ENCODE results near the gene LRRC75B. TPM values are rescaled to one million over a fixed set of nuclear protein-coding genes. Genes with fewer than 3 reads are reported as not detected.

LRRC75B gene
- total and polyA plus RNA-seq, 4 donors: 6.3 to 38.7 (median 28.4) TPM

- no peak overlapping the region for H3K4me3 ChIP-seq (ENCODE audit: low read depth, low read length)
- peaks cover 21% of the 10 kb centered on the region for H3K4me1 ChIP-seq (ENCODE audit: control insufficient read depth, insufficient read depth, low read length)
- WGBS (ENCODE audit: insufficient coverage): 96% methylated on average over 8 of the region's 11 CpGs
- H3K36me3 ChIP-seq (ENCODE audit: control insufficient read depth, insufficient read depth, low read length): peaks cover 87% of the 10 kb centered on the region
- DNase-seq (ENCODE audit: low read depth in 4 of 6, low spot score in 6 of 6): no peak
- no peaks in the 10 kb centered on the region for H3K9me3 ChIP-seq (ENCODE audit: control insufficient read depth, insufficient read depth, low read length)
- no peak overlapping the region for H3K27ac ChIP-seq (ENCODE audit: low read depth, low read length)
- no peaks in the 10 kb centered on the region for H3K27me3 ChIP-seq (ENCODE audit: control insufficient read depth, insufficient read depth, low read length)
Observed at GRCh38 chr22:24543679-24544243, 49.1 kb downstream of the LRRC75B start.

- no peak overlapping the region for H3K27ac ChIP-seq (ENCODE audit: low read depth, low read length)
- H3K27me3 ChIP-seq (ENCODE audit: control insufficient read depth, insufficient read depth, low read length): no peaks in the 10 kb centered on the region
- 95% methylated on average over 7 of the region's 7 CpGs for WGBS (ENCODE audit: insufficient coverage)
- no peaks in the 10 kb centered on the region for H3K9me3 ChIP-seq (ENCODE audit: control insufficient read depth, insufficient read depth, low read length)
- H3K4me1 ChIP-seq (ENCODE audit: control insufficient read depth, insufficient read depth, low read length): peaks cover 21% of the 10 kb centered on the region
- DNase-seq (ENCODE audit: low read depth in 4 of 6, low spot score in 6 of 6): no peak
- H3K4me3 ChIP-seq (ENCODE audit: low read depth, low read length): no peak overlapping the region
- H3K36me3 ChIP-seq (ENCODE audit: control insufficient read depth, insufficient read depth, low read length): peaks cover 85% of the 10 kb centered on the region
Observed at GRCh38 chr22:24543185-24543601, 49.7 kb downstream of the LRRC75B start.

- 72% methylated on average over 9 of the region's 9 CpGs for WGBS (ENCODE audit: insufficient coverage)
- no peak overlapping the region for H3K27ac ChIP-seq (ENCODE audit: low read depth, low read length)
- no peak for DNase-seq (ENCODE audit: low read depth in 4 of 6, low spot score in 6 of 6)
- no peak overlapping the region for H3K4me3 ChIP-seq (ENCODE audit: low read depth, low read length)
- peaks cover 21% of the 10 kb centered on the region for H3K4me1 ChIP-seq (ENCODE audit: control insufficient read depth, insufficient read depth, low read length)
- H3K27me3 ChIP-seq (ENCODE audit: control insufficient read depth, insufficient read depth, low read length): no peaks in the 10 kb centered on the region
- H3K36me3 ChIP-seq (ENCODE audit: control insufficient read depth, insufficient read depth, low read length): peaks cover 79% of the 10 kb centered on the region
- H3K9me3 ChIP-seq (ENCODE audit: control insufficient read depth, insufficient read depth, low read length): no peaks in the 10 kb centered on the region
Observed at GRCh38 chr22:24542641-24543040, 50.2 kb downstream of the LRRC75B start.

GRCh38 chr22:24541681-24542515 is 51.0 kb downstream of the LRRC75B start:
- Histone ChIP-seq H3K4me3 (ENCODE audit: low read depth, low read length) (no peak overlapping the region), H3K4me1 (ENCODE audit: control insufficient read depth, insufficient read depth, low read length) (peaks cover 21% of the 10 kb centered on the region), H3K27ac (ENCODE audit: low read depth, low read length) (no peak overlapping the region), H3K27me3 (ENCODE audit: control insufficient read depth, insufficient read depth, low read length) (no peaks in the 10 kb centered on the region), H3K36me3 (ENCODE audit: control insufficient read depth, insufficient read depth, low read length) (peaks cover 72% of the 10 kb centered on the region), H3K9me3 (ENCODE audit: control insufficient read depth, insufficient read depth, low read length) (no peaks in the 10 kb centered on the region)
- no peak for DNase-seq (ENCODE audit: low read depth in 4 of 6, low spot score in 6 of 6)
- 83% methylated on average over 4 of the region's 6 CpGs for WGBS (ENCODE audit: insufficient coverage)

GRCh38 chr22:24540470-24540869 is 52.4 kb downstream of the LRRC75B start:
- Histone ChIP-seq H3K4me3 (ENCODE audit: low read depth, low read length) (no peak overlapping the region), H3K36me3 (ENCODE audit: control insufficient read depth, insufficient read depth, low read length) (peaks cover 62% of the 10 kb centered on the region), H3K4me1 (ENCODE audit: control insufficient read depth, insufficient read depth, low read length) (peaks cover 16% of the 10 kb centered on the region), H3K9me3 (ENCODE audit: control insufficient read depth, insufficient read depth, low read length) (no peaks in the 10 kb centered on the region), H3K27me3 (ENCODE audit: control insufficient read depth, insufficient read depth, low read length) (no peaks in the 10 kb centered on the region), H3K27ac (ENCODE audit: low read depth, low read length) (no peak overlapping the region)
- no peak for DNase-seq (ENCODE audit: low read depth in 4 of 6, low spot score in 6 of 6)
- WGBS (ENCODE audit: insufficient coverage): 88% methylated on average over 2 of the region's 2 CpGs

GRCh38 chr22:24536089-24536488 is 56.8 kb downstream of the LRRC75B start:
- Histone ChIP-seq H3K4me3 (ENCODE audit: low read depth, low read length) (no peak overlapping the region), H3K27ac (ENCODE audit: low read depth, low read length) (no peak overlapping the region), H3K4me1 (ENCODE audit: control insufficient read depth, insufficient read depth, low read length) (no peaks in the 10 kb centered on the region), H3K9me3 (ENCODE audit: control insufficient read depth, insufficient read depth, low read length) (no peaks in the 10 kb centered on the region), H3K27me3 (ENCODE audit: control insufficient read depth, insufficient read depth, low read length) (no peaks in the 10 kb centered on the region), H3K36me3 (ENCODE audit: control insufficient read depth, insufficient read depth, low read length) (peaks cover 21% of the 10 kb centered on the region)
- WGBS (ENCODE audit: insufficient coverage): 100% methylated on average over 3 of the region's 3 CpGs
- no peak for DNase-seq (ENCODE audit: low read depth in 4 of 6, low spot score in 6 of 6)

Other genes with a start within 250 kb of the LRRC75B start
- 10 to 100 TPM in 1 of 2 donors, 1 to 10 TPM in 1; 9.6 to 18.8 TPM for gene ADORA2A, start 165.5 kb downstream of the LRRC75B start, total RNA-seq
- gene ADORA2A, start 165.5 kb downstream of the LRRC75B start, polyA plus RNA-seq (ENCODE audit: insufficient read length in 2 of 2): 10 to 100 TPM; 20.9 TPM
- 1 to 10 TPM in 1 of 2 donors, under 1 TPM in 1; 0.69 to 2.2 TPM for gene UPB1, start 97.7 kb downstream of the LRRC75B start, total RNA-seq
- 1 to 10 TPM in 1 of 2 donors, under 1 TPM in 1; 0.57 to 1.5 TPM for gene UPB1, start 97.7 kb downstream of the LRRC75B start, polyA plus RNA-seq (ENCODE audit: insufficient read length in 2 of 2)
- 10 to 100 TPM; 53.1 to 75.1 TPM for gene GUCD1, start 37.9 kb downstream of the LRRC75B start, total RNA-seq
- 10 to 100 TPM; 51.7 to 62.9 TPM for gene GUCD1, start 37.9 kb downstream of the LRRC75B start, polyA plus RNA-seq (ENCODE audit: insufficient read length in 2 of 2)
- 100 to 1,000 TPM; 129 TPM for gene SNRPD3, start 37.1 kb downstream of the LRRC75B start, total RNA-seq
- 100 to 1,000 TPM; 107 to 130 TPM for gene SNRPD3, start 37.1 kb downstream of the LRRC75B start, polyA plus RNA-seq (ENCODE audit: insufficient read length in 2 of 2)
- gene GGT1, start 10.1 kb upstream of the LRRC75B start, total RNA-seq: 1 to 10 TPM; 2.3 to 4.4 TPM
- 1 to 10 TPM; 5.1 to 7.3 TPM for gene GGT1, start 10.1 kb upstream of the LRRC75B start, polyA plus RNA-seq (ENCODE audit: insufficient read length in 2 of 2)
- gene PIWIL3, start 181.6 kb upstream of the LRRC75B start, total RNA-seq: under 1 TPM in 1 of 2 donors, not detected in 1; 0.10 TPM
- gene PIWIL3, start 181.6 kb upstream of the LRRC75B start, polyA plus RNA-seq (ENCODE audit: insufficient read length in 2 of 2): under 1 TPM in 1 of 2 donors, not detected in 1; 0.05 TPM
- 10 to 100 TPM in 1 of 2 donors, 1 to 10 TPM in 1; 6.3 to 11.4 TPM for gene SGSM1, start 213.1 kb upstream of the LRRC75B start, total RNA-seq
- 10 to 100 TPM; 15.5 to 20.0 TPM for gene SGSM1, start 213.1 kb upstream of the LRRC75B start, polyA plus RNA-seq (ENCODE audit: insufficient read length in 2 of 2)

Data from spinal cord (tissue), 10 donors.